GM18502 (cell line): ENCODE data around the gene SENP1.

Experiments used
- ATAC-seq: cut with Tn5 transposase; IDR thresholded peaks from one replicate; pipeline ENCODE4 v1.9.1; 2021; ENCODE audit warnings: mild to moderate bottlenecking; ENCODE audit not compliant: unreplicated experiment, poor library complexity

SENP1 gene

DNA sequence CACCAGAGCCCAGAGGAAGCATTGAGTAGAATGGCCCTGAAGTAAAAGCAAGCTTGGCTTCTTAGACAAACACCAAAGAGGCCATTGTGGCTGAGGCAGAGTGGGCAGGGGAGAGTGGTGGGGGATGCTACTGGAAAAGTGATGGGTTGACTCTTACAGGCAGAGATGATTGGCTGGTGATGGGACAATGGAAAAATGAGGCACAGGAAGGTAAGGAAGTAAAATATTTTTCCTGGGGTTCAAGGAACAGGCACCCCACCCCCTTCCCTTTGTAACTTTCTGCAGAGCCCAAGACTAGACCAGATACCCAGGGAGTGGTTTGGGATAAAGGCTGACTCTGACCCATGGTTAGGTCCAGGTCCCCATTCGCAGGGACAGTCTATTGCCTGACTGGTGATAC, 66.7 kb downstream of the SENP1 start:
- no peak for ATAC-seq

DNA sequence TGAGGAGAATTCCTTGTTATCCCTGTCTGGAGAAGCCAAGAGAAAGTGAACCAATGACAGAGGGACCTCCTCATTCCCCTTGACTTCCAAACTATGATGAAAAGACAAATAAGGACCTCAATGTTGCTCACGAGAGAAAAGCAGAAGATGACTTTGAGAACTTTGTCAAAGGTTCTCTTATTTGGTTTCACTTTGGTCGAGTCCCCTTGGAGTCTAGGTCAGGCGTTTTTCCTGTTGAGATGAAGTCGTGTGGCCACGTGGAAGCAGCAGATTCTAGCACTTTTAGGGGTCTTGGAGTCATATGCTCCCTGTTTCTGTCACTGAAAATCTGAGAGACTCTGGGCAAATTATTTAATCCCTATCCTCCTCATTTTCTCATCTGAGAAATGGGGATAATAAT, 67.8 kb downstream of the SENP1 start:
- no peak for ATAC-seq

DNA sequence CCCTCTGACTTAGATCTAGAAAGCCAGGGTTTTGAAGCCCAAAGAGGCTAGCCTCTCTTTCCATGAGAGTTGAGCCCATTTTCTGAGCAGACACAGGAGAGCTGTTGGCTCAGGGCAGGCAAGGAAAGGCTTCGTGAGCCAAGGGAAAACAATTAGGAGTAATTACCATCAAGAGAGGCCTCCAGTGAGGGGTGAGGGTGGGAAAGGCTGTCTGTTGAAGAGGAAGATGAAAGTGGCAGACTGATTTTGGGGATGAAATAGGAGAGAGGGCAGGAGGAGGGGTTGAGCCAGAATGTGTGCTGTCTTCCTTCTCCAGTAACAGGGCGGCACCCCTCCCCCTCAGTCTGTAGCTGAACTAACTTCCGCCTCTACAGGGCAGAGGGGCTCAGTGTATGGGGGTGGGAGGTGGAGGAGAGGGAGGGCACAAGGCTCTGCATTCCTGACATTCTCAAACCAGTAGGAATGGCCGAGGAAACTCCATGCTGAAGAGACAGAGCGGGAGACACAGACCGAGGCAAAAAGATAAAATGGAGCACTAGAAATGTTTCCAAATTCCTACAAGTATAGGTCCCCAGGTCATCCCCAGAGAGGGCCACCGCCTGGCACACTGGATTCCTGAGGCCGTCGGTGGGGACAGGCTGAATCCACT, 68.5 kb downstream of the SENP1 start:
- ATAC-seq = no peak

DNA sequence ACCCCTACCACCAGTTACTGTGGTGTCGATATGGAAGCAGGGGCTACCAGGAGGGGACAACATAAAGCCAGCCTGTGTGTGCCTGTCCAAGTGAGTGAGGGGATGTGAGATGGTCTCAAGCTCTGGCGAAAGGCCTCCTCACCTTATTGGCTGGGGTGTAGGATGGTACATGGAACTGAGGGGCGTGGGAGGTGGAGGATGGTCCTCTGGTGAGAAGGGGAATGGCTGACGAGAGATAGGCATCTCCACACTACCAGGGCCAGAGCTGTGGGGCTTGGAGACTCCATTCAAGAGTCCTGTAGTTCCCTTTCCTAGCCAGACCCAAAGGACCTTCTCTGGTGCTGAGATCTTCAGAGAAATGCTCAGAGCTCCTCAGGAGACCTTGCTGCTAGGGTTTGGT, 69.1 kb downstream of the SENP1 start:
- ATAC-seq = no peak

DNA sequence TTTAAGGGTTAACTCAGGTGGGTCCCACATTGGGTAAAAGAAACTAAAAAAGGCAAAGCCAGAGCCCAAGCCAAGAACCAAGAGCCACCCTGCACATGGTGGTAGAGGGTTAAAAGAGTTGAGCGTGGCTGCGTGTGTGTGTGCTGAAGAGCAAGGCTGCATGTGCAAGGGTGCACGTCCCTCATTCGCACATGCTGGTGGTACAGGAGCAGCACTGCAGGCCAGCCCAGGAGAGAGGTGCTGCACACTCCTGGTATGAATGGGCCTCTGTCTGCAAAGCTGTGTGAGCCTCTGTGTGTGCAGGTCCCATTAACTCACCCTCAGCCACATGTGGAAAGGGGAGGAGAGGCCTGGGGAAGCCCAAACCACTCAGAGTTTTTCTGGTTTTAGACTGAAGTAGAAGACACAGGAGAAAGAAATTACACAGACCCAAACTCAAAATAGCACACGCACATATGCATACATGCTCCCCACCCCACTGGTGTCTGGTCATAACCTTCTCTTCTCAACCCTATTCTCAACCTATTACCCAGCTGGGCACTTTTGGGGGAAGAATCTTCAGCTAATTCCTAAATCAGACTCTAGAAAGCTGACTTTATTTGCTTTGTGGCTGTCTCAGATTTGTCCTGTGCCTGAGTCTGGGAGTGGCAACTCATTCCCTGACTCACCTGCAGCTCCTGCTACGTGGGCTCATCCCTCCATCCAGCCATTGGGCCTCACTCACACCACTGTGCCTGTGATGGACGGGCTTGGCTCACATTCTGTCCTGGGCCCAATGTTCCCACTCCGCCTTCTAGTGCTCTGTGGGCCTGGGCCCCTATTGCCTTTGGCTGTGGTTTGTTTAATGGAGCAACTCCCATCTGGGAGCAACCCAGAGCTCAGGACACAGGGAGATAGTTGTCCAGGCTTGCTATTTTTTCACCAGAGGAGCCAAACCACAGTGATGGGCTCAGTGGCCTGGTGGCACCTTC, 70.8 kb downstream of the SENP1 start:
- no peak for ATAC-seq

DNA sequence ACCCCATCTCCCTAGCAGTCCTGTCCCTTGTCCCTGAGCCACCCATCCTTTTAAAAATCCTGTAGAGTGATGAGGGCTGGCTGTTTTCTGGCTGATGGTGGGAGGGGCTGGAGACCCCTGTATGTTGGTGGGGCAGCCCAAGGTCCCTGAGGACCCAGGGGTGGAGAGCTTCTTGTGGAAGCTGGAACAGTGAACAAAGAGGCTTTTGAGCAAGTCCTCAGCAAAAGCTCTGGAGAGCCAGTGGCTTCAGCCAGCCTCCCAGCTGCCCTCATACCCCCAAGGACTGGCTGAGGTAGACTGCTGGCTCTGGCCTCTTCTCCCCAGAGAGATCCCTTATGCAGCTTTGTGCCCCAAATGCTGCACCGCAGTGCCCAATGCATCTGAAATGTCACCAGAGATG, 72.4 kb downstream of the SENP1 start:
- ATAC-seq = no peak

DNA sequence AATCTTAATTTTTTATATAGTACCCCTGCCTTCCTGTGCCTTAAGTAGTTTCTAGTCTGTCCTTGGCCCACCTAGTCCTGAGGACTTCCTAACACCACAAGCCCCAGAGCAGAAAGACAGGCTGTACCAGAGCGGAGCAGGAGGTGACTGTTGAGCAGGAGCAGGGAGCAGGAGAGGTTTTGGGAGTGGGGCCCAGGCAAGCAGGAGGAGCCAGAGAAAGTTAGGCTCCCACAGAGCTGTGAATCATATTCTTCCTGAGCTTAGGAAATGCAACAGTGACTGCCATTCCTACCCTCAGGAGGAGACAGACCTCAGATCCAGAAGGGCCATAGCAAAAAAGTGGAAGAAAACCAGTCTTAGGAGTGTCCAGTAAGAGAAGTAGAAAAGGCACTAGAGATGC, 73.3 kb downstream of the SENP1 start:
- no peak for ATAC-seq

DNA sequence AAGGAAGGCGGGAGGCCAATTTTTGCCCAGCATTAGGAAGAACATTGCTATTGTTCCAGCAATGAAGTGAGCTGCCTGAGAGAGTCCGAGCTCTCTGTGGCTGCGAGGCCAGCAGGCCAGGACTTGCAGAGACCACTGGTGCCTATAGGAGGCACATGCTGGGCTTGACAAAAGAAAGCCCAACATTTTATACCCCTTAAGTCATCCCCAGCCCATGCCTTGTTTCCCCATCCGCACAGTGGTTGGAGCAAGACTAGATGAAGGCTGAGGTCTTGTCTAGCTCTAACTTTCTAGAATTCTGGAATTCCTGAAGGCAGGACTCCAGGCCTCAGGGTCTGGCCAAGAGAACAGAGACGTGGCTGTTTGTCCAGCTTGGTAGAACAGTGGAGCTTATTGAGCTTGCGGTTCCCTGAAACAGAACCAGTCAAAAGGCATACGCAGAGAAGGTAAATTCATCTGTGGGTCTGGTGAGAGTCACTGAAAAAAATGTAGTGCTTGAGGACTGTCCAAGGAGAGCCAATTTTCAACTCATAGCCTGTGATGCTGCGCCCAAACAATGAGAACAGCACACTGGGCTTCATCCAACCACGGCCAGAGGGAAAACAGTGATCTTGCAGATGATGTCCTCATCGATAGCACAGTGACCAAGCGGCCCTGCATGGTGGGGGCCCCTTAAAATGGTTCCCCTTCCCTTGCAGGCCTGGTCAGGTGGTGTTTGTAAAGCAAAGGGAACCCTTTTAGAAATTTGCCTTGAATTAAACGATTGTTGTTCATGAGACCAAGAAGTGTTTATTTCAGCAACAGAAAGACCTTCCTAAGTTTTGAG, 74.5 kb downstream of the SENP1 start:
- no peak for ATAC-seq

DNA sequence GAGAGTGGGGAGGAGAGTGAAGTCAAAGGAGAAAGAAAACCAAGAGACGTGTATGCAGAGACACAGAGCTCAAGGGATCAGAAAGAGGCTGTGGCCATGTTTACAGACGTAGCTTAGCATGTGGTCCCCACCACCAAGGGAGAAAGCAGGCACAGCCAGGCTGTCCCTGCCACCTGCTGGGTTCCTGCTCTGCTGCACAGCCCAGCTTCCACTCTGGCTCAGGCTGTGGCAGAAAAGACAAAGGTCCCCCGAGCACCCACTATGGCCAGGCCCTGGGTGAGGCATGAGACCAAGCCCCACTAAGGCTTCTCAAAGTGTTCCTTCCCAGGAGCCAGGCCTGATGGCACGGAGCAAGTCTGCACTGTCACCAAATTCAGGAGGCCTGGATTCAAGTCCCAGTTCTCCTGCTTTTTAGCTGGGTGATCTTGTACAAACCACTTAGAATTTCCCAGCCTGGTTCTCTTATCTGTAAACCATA, 75.7 kb downstream of the SENP1 start:
- no peak for ATAC-seq

DNA sequence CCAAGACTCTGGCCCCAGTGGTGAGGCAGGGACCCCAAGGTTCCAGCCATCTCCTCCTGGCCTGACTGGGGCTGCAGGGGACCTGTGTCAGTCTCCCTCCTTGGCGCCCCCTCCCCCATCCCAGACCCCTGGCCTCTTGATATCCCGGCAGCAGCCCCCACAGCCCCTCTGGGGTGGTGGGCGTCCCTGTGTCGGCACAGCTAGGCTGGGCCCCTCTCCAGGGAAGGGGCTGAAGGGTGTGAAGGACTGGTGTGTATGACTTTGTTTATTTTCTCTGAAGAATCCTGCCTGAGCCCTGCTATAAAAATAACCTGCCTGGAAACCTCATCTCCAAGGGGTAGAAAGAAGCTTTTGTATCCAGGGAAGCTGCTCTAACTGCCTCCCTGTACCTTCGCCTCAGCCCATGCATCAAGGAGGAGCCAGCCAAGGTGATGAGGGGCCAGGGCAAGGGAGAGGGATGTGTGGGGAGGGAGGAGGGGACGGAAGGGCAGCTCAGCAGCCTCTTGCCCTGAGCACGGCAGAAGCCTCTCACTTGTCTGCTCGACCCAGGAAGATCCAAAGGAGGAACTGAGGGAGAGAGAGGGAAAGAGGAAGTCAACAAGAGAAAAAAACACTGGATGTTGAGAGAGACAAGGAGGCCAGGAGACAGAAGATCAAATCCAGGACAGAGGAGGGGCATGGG, 76.2 kb downstream of the SENP1 start:
- ATAC-seq = no peak

DNA sequence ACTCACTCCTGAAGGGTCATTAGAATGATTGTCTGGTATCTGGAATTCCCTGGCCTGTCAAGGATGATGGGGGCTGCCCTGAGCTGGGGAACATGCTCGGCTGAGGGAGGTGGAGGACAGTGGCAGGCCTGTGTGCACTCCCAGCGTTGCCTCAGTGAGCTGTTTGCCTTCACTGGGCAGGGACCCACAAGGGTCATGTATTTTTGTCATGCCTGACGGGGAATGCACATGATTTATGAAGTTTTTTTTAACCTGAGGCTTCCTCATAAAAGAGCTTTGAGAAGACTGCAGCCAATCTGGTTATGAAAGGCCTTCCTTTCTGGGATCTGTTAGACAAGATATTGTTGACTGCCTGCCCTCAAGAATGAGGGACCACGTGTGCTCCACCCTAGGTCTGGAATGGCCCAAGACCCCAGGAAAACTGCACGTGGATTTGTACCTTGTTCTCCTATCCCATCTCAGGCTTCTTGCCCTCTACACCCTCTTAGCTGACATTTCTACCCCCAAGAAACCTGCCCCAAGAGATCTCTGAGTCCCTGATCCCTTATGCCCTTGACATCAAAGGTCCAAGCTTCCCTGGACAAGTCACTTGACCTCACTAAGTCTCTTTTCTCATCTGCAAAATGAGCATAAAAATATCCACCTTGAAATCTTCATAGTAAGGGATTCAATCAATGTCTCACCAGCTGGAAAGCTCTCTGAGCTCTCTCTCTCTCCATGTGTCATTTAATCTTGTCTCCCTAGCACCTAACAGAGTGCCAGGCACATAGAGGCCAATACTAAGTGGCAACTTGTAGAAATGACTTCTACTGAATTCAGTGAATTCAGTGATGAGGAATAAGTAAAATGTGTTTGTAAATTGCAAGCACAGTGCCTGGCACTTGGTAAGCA, 77.1 kb downstream of the SENP1 start:
- no peak for ATAC-seq

DNA sequence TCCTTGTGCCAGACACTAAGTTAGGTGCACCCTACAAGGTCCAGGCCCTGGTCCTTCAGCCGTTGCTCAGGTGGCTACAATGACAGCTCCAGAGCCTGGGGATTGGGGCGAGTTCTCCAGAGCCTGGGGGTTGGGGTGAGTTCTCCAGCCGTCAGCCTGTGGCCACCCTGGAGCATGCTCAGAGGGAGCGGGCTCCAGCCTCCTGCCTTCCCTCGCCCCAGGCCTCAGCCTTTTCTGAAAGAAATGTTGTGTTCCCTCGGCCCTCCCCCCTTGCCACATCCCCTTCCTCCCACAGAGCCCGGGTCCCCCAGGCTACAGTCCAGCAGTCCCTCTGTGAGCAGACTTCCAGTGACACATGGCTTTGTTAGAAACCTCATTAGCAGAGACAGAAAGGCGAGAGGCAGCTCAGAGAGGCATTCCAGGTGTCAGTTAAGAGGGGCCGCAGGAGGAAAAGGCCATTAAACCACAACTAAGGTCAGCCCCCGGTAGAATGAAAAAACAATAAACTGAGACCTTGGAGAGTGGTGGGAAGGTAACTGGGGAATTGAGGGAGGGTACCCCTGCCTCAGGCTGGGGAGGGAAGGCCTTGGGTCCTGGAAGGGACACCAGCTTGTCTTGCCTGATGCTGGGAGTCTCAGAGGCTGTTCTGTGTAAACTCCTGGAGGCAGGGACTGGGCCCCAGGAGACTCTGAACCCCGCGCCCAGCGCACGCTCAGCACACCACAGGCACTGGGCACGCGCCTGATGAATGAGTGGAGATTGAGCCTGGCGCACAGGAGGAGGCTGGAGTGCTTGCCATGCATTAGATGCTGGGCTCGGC, 78.5 kb downstream of the SENP1 start:
- ATAC-seq = no peak

DNA sequence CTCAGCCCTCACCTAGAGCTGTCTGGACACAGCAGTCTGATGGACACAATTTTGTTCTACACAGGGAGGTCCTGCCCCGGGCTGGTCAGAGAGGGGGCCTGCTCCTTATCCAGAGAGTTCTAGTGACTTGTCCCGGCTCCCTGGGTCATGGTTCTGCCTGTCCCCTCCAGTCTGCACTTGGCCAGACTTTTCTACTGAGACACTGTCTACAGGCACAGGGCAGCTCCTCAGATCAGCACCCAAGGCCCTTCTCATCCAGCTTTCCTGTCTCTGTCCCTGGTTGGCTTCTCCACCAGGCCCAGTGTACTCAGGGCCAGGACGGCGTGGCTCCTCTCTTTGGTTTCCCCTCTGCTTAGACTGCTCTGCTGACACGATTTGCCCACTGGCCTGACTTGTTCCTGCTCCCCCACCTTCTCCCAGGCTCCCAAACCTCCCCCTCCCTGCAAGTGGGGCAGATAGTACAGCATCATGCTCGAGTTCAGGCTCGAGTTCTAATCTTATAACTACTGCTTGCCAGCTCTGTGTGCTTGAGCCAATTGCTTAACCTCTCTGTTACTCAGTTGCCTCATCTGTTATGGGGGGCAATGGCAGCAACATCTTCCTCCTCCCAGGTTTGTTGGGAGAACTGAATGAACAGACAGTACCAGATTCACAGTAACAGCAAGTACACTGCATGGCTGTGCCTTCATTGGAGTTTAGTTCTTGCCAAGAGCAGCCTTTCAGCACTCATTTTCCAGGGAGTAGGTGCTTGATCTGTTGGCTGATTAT, 79.6 kb downstream of the SENP1 start:
- ATAC-seq = no peak

DNA sequence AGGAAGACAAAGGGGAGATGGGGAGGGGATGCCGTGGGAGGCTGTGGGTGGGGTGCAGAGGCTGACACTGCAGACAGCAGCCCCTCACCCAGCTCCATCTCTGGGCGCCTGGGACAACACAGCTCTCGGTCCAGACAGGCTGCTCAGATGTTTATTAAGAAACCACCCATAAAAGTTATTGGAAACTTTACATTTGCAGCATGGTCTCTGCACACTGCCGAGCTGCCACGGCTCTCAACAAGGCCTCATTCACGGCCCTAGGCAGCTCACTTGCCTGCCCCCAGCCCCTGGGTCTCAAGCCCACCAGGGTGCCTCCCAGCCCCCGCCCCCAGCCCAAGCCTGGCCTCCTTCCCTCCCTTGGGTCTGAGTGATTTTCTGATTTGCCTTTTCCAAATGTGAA, 80.6 kb downstream of the SENP1 start:
- no peak for ATAC-seq

DNA sequence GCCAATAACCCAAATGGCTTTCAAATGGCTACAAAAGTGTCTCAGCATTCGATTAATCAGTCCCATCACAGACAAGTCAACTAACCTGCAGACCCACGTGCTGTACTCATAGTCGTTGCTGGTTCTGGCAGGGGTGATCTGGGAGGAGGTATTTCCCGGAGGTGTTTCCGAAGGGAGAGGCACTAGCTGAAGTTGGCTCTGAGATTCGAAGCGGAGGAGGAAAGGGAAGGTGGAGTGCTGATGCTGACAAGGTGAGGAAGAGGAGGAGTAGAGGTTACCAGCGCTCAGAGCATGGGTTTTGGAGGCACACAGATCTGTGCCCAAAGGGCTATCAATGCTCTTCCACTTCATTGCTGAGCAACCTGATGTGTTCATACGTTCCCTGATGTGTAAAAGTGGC, 81.1 kb downstream of the SENP1 start:
- ATAC-seq = no peak

DNA sequence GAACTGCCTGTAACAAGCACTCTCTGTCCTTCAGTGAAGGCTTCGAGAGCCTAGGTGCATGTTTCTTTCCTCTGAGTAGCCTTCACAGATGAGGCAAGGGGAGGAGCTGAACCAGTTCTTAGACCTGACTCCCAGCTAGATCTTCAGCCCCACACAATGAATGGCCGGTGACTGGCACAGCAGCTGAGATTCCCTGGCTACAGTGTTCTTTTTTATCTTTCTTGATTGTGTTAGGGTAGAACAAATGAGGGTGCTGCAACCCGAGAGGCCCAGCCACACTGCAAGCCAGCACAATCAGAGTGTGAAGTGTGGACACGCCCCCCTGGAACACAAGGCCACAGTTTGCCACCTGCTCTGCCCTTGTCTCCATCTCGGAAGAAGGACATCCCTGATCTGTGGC, 82.5 kb downstream of the SENP1 start:
- no peak for ATAC-seq

DNA sequence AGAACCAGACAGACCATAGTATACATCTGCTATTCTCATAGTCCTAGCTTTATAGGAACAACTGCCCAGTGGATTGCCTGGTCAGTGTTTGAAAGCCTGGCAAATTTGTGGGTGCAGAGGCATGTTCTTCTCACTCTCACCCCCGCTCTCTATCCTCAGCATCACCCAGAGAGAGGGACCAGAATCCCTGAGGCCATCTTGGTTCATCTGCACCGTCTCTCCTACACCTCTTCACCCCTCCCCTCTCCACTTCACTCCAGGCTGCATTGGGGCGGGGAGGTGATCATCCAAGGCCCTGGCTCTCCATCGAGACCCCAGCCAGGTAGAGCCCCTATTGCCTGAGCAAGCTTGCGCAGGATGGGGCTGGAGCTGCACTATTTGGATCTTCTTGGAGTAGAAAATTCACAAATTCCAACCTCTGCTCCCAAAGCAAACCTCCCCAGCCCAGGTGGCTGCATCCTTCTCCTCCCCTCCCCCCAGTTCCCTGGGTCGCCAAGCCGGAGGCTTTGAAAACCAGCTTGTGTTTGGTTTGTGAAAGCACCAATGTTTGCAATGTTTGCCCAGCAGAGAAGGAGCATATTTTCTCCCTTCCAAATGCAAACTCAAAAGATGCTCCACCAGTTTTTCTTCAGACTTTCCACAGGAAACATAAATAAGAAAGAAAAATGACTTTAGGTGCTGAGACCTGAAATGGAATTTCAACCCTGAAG, 83.0 kb downstream of the SENP1 start:
- ATAC-seq = no peak
